ENCODE measurements around the gene HOXA3. TPM values are rescaled to one million over a fixed set of nuclear protein-coding genes. Genes with fewer than 3 reads are reported as not detected.

Gene HOXA3
- total and polyA plus RNA-seq, 2 of the 8 experiments (the other 6 are each of a cell fraction or from before 2014, with no cell fraction given): not detected

DNA sequence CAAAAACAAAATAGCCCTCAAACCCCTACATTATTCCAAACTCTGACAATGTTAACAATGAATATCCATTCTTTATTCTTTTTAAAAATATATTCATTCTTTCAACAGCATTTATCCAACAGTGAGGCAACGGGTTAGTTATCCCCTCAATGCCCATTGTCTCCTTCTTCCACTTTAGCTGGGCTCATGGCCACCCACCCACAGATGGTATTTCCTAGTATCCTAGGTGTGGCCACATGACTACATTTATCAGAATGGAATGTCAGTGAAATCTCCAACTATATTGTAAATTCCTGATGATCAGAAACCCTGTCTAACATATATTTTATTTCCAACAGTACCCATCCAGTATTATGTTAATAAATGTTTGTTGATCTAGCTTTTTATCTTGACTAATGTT, 70.2 kb downstream of the HOXA3 start:
- H3K9me3 ChIP-seq (ENCODE audit: insufficient read depth in 2 of 2, low read depth in 1 of 2, low read length in 1 of 2): peaks cover 0 to under 1% of the 10 kb centered on the region in 2 experiments; a peak in 1 of 4 replicates
- no peak overlapping the region for H4K91ac ChIP-seq (replicated peaks; ENCODE audit: insufficient read length, low read length)
- H2BK15ac ChIP-seq (ENCODE audit: low read length): no peak overlapping the region
- no peaks in the 10 kb centered on the region for H4K20me1 ChIP-seq (replicated peaks in 1 of 2; ENCODE audit: control insufficient read depth in 1 of 2, insufficient read depth in 2 of 2, low read length in 2 of 2)
- H2BK120ac ChIP-seq (replicated peaks; ENCODE audit: low read depth, low read length): no peak overlapping the region
- H2BK5ac ChIP-seq (ENCODE audit: low read depth, low read length): no peak overlapping the region
- H2BK12ac ChIP-seq (ENCODE audit: low read depth, low read length): no peak overlapping the region
- FAIRE-seq (no peak), DNase-seq (ENCODE audit: low read depth in 1 of 2, low spot score in 2 of 2) (no peak)
- no peak overlapping the region for H3K56ac ChIP-seq (replicated peaks; ENCODE audit: insufficient read length, low read depth, low read length)
- no peaks in the 10 kb centered on the region for H3K79me2 ChIP-seq (ENCODE audit: control insufficient read depth in 1 of 2, insufficient read depth in 2 of 2, low read length in 2 of 2)
- H3K4me2 ChIP-seq (ENCODE audit: insufficient read depth in 1 of 2, low read depth in 2 of 2, low read length in 2 of 2): no peak overlapping the region
- H3K4ac ChIP-seq (replicated peaks; ENCODE audit: insufficient read length, low read depth, low read length): no peak overlapping the region
- no peak overlapping the region for H3K14ac ChIP-seq (ENCODE audit: insufficient read length)
- H3K4me1 ChIP-seq (replicated peaks in 1 of 4; ENCODE audit: control insufficient read depth in 3 of 4, insufficient read depth in 4 of 4, low read length in 3 of 4): peaks cover 0 to 3% (median 0%) of the 10 kb centered on the region in 4 experiments; a peak in 1 of 7 replicates
- H2AFZ ChIP-seq (ENCODE audit: low read length): no peak overlapping the region
- no peak overlapping the region for H4K5ac ChIP-seq (ENCODE audit: insufficient read length, low read depth, low read length)
- H3K27me3 ChIP-seq (replicated peaks in 1 of 4; ENCODE audit: control insufficient read depth in 3 of 4, extremely low read depth in 1 of 4, insufficient read depth in 3 of 4, low read length in 3 of 4): peaks cover 6 to 9% (median 8%) of the 10 kb centered on the region in 4 experiments
- TF ChIP-seq YY1 (IDR thresholded peaks at IDR 0.05; ENCODE audit: low read depth, low read length): no peak
- no peak for TF ChIP-seq SUZ12 (IDR thresholded peaks at IDR 0.05; ENCODE audit: low read length)
- TF ChIP-seq, protein P1, sequence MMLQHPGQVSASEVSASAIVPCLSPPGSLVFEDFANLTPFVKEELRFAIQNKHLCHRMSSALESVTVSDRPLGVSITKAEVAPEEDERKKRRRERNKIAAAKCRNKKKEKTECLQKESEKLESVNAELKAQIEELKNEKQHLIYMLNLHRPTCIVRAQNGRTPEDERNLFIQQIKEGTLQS (IDR thresholded peaks at IDR 0.05; ENCODE audit: insufficient read depth, low read depth, low read length): no peak
- TF ChIP-seq CHD2 (IDR thresholded peaks at IDR 0.05; ENCODE audit: low read length): no peak
- no peak for TF ChIP-seq GABPA (IDR thresholded peaks at IDR 0.05; ENCODE audit: borderline replicate concordance, insufficient read depth, low read length)
- TF ChIP-seq BRCA1 (IDR thresholded peaks at IDR 0.05; ENCODE audit: low read depth, low read length): no peak
- no peak for TF ChIP-seq BCL11A (IDR thresholded peaks at IDR 0.05; ENCODE audit: low read depth in 2 of 2, low read length in 2 of 2)
- TF ChIP-seq TCF12 (IDR thresholded peaks at IDR 0.05; ENCODE audit: low read depth, low read length): no peak
- TF ChIP-seq, protein P2, sequence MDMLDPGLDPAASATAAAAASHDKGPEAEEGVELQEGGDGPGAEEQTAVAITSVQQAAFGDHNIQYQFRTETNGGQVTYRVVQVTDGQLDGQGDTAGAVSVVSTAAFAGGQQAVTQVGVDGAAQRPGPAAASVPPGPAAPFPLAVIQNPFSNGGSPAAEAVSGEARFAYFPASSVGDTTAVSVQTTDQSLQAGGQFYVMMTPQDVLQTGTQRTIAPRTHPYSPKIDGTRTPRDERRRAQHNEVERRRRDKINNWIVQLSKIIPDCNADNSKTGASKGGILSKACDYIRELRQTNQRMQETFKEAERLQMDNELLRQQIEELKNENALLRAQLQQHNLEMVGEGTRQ (IDR thresholded peaks at IDR 0.05; ENCODE audit: low read length): no peak
- no peak for TF ChIP-seq KDM5A (IDR thresholded peaks at IDR 0.05; ENCODE audit: low read length)
- TF ChIP-seq, protein P3, sequence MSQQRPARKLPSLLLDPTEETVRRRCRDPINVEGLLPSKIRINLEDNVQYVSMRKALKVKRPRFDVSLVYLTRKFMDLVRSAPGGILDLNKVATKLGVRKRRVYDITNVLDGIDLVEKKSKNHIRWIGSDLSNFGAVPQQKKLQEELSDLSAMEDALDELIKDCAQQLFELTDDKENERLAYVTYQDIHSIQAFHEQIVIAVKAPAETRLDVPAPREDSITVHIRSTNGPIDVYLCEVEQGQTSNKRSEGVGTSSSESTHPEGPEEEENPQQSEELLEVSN (IDR thresholded peaks at IDR 0.05): no peak
- no peak for TF ChIP-seq SIX5 (IDR thresholded peaks at IDR 0.05; ENCODE audit: low read depth, low read length)
- H3K18ac ChIP-seq (ENCODE audit: extremely low read depth, low read length): no peak overlapping the region
- no peak overlapping the region for H2BK20ac ChIP-seq (ENCODE audit: low read length)
- H3K4me3 ChIP-seq (ENCODE audit: extremely low read depth in 1 of 4, insufficient read depth in 2 of 4, low read depth in 3 of 4, low read length in 4 of 4): no peak overlapping the region
- POLR2A ChIA-PET (ENCODE audit: partially characterized antibody): no interaction called here
- H3K27ac ChIP-seq (ENCODE audit: low read depth, low read length): no peak overlapping the region
- H3K36me3 ChIP-seq (ENCODE audit: control insufficient read depth in 2 of 4, insufficient read depth in 4 of 4, low read length in 3 of 4): no peaks in the 10 kb centered on the region
- CTCF ChIA-PET (ENCODE audit: partially characterized antibody): interaction anchor here (1.2 to 1.6 kb wide), 3 partner anchors 8 to 402 kb away, joined by 3 read pairs; no protein-coding TSS in a partner anchor
- H2AK5ac ChIP-seq (ENCODE audit: low read depth, low read length): no peak overlapping the region
- H3K79me1 ChIP-seq (ENCODE audit: low read depth, low read length): no peaks in the 10 kb centered on the region
- H3K9ac ChIP-seq (replicated peaks in 1 of 4; ENCODE audit: extremely low read depth in 1 of 4, low read depth in 3 of 4, low read length in 3 of 4): no peak overlapping the region
- 88% methylated on average over 1 of the region's 1 CpG; no CpG with 5 or more reads in 1 of the 2 experiments for WGBS, 2 experiments (ENCODE audit: extremely low coverage in 1 of 2, insufficient coverage in 1 of 2, insufficient read length in 1 of 2, insufficient replicate concordance in 2 of 2, low coverage in 1 of 2, low lambda C conversion rate in 2 of 2, missing lambda C conversion rate in 1 of 2)
- H3K23me2 ChIP-seq (ENCODE audit: low read depth, low read length): no peaks in the 10 kb centered on the region; the same call in 1 of the 2 replicates
- H3K23ac ChIP-seq (ENCODE audit: insufficient read length): no peak overlapping the region
- H4K8ac ChIP-seq (ENCODE audit: extremely low read depth, insufficient read depth, low read length): no peak overlapping the region
